ENCODE measurements around the gene ZNF740.
A peak's percentile ranks its signal among the peaks of the same experiment; 100 is the strongest.

ZNF740 gene

DNA sequence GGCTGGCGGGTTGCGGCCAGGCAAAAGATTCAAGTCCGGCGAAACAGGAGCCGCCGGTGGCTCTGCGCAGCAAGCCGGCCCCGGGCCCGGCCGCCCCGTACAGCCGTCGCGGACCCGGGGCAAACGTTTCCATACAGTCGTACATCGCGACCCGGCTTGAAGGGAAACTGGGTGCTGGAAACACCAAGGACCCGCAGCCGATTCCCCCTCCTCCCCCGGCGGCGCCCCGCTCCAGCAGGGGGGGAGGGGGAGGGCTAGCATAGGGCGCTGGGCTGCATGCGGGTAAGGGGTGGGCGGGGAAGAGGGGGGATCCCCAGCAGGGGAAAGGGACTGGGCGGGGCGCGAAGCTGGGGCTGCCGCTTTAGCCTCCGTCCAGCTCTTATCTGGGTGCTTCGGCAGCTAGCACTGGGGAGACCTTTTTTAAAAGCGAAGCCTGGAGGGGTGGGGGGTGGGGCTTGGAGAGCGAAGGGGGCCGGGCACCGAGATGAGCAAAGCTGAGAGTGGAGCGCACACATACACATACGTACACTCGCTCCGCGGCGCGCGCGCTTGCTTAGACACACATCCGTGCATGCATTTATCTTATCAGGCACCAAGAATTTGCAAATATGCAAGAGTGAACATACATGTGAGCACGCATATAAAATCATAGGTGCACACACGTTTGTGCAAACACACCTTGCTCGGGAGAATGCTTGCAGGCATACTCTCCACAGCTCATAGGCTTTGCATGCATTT, 39.6 kb downstream of the ZNF740 start:
- H3K9ac ChIP-seq (ENCODE audit: low read depth, low read length): peak overlapping the region; percentile 52; the same call in 1 of the 2 replicates
- no peaks in the 10 kb centered on the region for H3K9me3 ChIP-seq (ENCODE audit: control insufficient read depth, insufficient read depth, low read length)
- H3K36me3 ChIP-seq (ENCODE audit: insufficient read depth, low read length): no peaks in the 10 kb centered on the region
- peaks cover 49% of the 10 kb centered on the region for H3K4me1 ChIP-seq (ENCODE audit: insufficient read depth, low read length)

DNA sequence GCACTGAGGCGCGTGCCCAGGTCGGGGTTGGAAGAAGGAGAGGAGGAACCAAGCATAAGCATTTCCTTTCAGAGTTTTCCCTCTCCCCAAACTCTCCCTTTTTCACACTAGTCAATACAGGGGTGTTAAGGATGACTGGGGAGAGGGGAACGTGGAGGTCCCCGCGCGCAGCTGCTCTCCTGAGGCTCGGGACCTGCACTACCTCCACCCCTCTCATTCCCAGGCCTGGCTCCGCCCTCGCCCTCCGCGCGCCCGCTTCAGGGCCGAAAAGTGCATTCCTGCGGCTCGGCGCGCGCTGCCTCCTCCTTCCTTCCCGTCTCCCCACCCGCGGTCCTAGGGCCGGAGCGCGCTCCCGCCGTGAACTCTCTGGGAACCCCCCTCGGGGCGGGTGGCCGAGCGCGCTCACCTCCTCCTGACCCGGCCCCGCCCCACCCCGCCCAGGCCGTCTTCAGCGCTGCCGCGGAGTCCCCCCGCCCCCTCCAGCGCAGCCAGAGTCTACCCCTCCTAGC, 40.2 kb downstream of the ZNF740 start:
- no peaks in the 10 kb centered on the region for H3K36me3 ChIP-seq (ENCODE audit: insufficient read depth, low read length)
- H3K9ac ChIP-seq (ENCODE audit: low read depth, low read length): peak overlapping the region; percentile 52
- peaks cover 49% of the 10 kb centered on the region for H3K4me1 ChIP-seq (ENCODE audit: insufficient read depth, low read length)
- H3K9me3 ChIP-seq (ENCODE audit: control insufficient read depth, insufficient read depth, low read length): no peaks in the 10 kb centered on the region

DNA sequence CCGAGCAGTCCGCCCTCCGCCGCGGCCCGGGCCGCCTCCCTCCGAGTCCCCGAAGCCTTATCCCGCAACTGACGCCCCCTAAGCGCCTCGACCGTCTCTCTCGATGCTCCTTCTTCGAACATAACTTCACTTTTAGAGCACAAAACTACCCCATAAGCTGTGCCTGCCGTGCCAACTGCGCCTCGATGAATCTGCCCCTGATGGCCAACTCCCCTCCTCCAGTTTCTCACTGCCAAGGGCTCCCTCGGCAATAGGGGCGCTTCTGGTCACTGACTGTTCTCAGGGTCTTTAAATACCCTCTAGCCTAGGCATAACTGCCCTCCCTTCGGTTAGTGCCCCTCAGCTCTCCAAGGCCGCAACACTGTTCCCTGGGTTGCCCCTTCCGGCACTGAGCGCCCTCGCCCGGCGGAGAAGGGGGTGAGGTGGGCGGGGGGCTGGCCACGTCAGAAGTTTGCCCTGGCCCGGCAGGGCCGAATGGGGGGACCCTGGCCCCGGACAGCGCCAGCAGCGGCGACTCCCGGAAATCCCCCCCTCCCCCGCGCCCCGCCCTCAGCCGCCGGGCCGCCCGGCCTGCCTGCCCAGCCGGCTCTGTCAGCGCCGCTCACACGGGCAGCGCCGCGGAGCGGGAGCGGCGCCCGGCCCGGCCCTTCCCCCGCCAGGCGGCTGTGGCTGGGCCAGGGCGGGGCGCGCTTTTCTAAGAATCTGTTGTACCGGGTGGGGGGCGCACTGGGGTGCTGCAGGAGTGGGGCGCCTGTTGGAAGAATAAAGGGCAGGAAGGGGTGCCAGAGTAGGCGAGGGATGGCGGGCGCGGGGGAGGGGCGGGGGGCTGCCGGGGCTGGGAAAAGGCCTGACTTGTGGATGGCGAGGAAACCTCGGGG, 40.9 kb downstream of the ZNF740 start:
- H3K9me3 ChIP-seq (ENCODE audit: control insufficient read depth, insufficient read depth, low read length): no peaks in the 10 kb centered on the region
- H3K9ac ChIP-seq (ENCODE audit: low read depth, low read length): peak overlapping the region; percentile 52
- H3K36me3 ChIP-seq (ENCODE audit: insufficient read depth, low read length): no peaks in the 10 kb centered on the region
- H3K4me1 ChIP-seq (ENCODE audit: insufficient read depth, low read length): peaks cover 44% of the 10 kb centered on the region

DNA sequence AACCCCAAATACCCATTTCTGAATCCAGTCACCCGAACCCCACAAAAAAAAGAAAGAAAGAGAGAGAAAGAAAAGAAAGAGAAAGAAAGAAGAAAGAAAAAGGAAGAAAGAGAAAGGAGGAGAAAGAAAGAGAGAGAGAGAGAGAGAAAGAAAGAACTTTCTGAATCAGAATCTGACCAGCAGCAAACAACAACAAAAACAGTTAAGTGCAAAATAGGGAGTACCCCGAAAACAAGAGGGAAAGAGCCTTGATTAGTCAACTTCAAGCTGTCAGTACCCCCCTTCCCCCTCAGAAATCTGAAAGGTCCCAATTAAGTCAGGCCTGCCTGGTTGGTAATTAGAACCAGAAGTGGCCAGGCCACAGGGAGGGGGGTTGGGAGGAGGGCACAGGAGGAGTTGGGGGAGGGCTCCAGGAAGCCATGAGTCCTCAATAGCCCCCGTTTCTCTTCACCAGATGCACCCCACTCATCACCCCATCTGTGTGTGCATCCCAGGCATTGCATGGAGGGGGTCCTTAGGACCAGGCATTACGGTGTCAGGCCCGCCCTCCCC, 41.7 kb downstream of the ZNF740 start:
- Histone ChIP-seq H3K9me3 (ENCODE audit: control insufficient read depth, insufficient read depth, low read length) (no peaks in the 10 kb centered on the region), H3K4me1 (ENCODE audit: insufficient read depth, low read length) (peaks cover 42% of the 10 kb centered on the region), H3K36me3 (ENCODE audit: insufficient read depth, low read length) (no peaks in the 10 kb centered on the region), H3K9ac (ENCODE audit: low read depth, low read length) (peak overlapping the region; percentile 33; the same call in 1 of the 2 replicates)

DNA sequence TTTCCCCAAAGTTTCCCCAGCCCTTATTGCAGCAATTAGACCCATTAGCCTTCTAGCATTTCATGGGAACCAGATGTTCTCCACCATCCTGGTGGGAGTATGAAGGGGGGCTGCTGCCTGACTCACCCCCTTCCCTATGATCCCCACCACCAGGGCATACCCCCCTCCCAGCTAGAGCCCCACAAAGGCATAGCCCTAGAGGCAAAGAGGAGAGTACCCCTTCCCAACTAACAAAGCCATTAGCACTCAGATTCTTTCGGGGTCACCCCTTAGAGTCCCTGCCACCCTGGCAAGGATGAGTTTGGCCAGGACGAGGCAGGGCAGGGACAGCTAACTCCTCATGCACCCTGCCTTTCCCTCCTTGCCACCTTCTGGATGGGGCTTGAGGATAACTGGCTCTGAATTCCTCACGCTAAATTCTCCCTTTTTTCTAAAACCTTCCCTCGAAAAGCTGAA, 42.3 kb downstream of the ZNF740 start:
- Histone ChIP-seq H3K9me3 (ENCODE audit: control insufficient read depth, insufficient read depth, low read length) (no peaks in the 10 kb centered on the region), H3K36me3 (ENCODE audit: insufficient read depth, low read length) (no peaks in the 10 kb centered on the region), H3K4me1 (ENCODE audit: insufficient read depth, low read length) (peaks cover 41% of the 10 kb centered on the region), H3K9ac (ENCODE audit: low read depth, low read length) (no peak overlapping the region; the same call in 1 of the 2 replicates)

DNA sequence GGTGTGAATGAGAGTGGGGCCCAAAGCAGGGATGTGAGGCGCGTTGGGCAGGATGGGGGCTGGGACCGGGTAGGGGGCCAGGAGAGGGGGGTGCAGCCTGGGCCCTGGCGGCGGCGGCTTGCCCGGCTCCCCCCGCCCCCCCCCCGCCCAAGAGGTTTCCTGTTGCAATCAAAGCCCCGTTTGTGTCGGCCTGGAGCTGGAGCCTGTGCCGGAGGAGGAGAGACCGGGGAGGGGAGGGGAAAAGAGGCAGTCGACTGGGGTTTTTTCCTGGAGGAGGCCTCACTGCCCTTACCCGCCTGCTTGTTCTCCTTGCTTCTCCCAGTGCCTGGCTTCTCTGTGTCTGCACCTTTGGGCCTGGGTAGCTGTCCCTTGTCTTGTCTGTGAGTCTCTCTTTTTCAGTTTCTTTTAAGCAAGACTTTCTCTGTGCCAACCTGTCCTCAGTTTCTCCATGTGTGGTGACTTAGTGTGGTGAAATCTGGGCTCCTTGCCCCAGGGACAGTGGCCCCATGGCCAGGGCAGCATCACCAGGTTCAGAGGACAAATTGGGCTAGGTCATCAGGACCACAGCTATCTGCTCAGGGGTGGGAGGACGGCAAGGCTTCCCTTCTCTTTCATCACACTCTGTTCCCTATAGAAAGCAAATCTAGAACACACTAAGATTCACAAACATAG, 43.0 kb downstream of the ZNF740 start:
- no peaks in the 10 kb centered on the region for H3K36me3 ChIP-seq (ENCODE audit: insufficient read depth, low read length)
- H3K9me3 ChIP-seq (ENCODE audit: control insufficient read depth, insufficient read depth, low read length): no peaks in the 10 kb centered on the region
- peaks cover 34% of the 10 kb centered on the region for H3K4me1 ChIP-seq (ENCODE audit: insufficient read depth, low read length)
- peak overlapping the region; percentile 29; the same call in 1 of the 2 replicates for H3K9ac ChIP-seq (ENCODE audit: low read depth, low read length)

DNA sequence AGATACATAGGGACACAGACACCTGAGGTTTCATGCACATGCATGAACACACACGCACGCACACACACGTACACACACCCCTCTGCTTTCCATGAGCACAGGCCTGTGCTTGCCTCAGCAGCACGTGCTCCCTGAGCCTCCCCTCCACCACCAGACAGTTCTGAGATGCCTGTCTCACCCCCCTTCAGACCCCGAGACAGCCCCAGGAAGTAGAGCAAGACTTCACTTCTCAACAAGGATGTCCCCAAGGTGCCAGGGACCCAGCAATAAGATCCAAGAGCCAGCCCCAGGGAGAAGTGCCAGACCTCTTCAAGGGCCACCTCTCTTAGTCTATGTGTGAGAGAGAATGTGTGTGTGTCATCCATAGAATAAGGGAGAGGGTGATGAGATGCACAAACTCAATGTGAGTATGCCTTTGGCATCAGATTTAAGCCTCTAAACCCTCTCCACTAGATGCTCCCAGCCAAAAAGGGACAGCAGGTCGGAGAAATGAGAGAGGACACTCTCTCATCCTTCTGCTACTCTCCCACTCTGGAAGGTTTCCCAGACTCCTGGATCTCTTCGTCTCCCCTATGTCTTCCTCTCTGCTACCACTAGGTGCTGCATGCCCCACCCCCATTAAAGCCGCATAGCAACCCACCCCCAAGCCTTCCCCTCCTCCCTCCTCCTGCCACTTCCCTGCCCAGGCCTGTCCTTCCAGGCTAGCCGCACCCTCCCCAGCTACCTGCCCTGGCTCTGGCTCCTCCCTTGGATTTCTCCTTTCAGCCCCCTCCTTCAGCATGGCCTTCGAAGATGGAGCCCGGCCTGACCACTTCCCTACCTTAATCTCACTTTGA, 43.8 kb downstream of the ZNF740 start:
- Histone ChIP-seq H3K4me1 (ENCODE audit: insufficient read depth, low read length) (peaks cover 34% of the 10 kb centered on the region), H3K9me3 (ENCODE audit: control insufficient read depth, insufficient read depth, low read length) (no peaks in the 10 kb centered on the region), H3K36me3 (ENCODE audit: insufficient read depth, low read length) (no peaks in the 10 kb centered on the region), H3K9ac (ENCODE audit: low read depth, low read length) (no peak overlapping the region)

DNA sequence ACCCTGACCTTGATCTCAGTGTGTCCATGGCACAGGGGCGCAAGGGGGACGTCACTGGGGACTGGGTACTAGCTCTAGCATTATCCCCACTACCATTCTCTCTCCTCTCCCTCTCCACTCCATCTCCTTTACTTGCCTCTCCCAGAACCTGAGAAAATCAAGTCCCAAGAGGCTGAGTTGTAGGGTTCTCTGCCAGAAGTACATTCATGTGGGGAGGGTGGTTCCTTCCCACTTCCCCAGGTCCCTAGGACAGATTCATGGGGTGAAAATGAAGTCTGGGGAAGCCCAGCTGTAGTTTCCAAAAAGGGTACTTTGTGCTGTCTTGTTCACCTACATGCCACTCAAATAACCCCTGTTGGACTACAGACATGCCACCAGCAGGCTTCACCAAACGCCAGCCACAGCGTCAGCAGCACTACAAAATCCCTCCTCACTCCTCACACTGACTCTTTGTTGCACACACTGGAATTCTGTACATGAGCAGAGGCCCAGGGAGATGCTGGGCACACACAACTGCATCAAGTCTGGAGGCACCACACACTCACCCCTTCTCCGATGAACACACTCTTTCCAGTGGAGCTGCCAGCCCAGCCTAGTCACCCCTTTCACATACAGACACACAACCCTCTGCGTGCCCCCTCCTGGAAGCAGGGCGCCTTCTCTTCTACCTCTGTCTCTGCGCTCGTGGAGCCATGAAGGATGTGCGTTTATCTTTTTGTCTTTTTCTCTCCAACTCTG, 44.5 kb downstream of the ZNF740 start:
- no peaks in the 10 kb centered on the region for H3K9me3 ChIP-seq (ENCODE audit: control insufficient read depth, insufficient read depth, low read length)
- no peak overlapping the region for H3K9ac ChIP-seq (ENCODE audit: low read depth, low read length)
- H3K4me1 ChIP-seq (ENCODE audit: insufficient read depth, low read length): peaks cover 34% of the 10 kb centered on the region
- H3K36me3 ChIP-seq (ENCODE audit: insufficient read depth, low read length): no peaks in the 10 kb centered on the region

DNA sequence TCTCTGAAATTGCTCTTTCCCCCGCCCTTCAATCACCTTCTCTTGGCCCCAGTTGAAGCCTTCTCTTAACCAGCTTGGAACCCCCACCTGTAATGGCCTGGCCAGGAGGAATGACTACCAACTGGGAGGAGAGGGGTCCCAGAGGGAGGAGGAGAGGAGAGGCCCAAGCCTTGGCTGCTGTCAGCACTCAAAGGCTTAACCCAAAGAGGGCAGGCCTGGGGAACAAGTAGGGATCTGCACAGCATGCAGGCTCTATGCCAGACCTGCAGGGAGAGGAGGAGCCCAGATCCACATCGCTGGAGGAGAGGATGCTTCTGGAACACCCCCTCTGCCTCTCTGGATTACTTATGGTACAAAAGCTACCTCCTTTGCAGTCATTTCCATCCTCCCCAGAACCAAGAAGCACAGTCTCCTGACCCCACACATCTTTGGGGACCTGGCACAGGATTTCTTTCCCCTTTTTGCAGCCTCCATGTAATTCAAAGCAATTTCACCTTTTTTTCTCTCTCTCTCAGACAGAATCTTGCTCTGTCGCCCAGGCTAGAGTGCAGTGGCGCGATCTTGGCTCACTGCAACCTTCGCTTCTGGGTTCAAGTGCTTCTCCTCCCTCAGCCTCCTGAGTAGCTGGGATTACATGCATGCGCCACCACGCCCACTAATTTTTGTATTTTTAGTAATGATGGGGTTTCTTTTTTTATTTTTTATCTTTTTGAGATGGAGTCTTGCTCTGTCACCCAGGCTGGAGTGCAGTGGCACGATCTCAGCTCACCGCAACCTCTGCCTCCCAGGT, 45.3 kb downstream of the ZNF740 start:
- Histone ChIP-seq H3K9ac (ENCODE audit: low read depth, low read length) (no peak overlapping the region), H3K4me1 (ENCODE audit: insufficient read depth, low read length) (peaks cover 34% of the 10 kb centered on the region)

DNA sequence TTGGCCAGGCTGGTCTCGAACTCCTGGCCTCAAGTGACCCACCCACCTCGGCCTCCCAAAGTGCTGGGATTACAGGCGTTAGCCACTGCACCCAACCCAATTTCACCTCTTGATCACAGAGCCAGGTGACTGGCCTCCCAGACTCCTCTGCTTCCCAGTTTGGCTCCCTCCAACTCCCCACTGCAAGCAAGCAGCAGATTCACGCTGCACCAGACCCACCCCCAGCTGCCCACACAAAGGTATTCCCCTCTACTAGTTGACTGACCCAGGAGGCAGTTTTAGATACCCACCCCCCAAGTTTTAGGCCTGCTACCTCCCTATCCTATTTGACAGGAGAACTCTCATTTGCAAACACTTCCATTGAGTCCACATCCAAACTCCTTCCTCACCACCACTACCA, 46.3 kb downstream of the ZNF740 start:
- H3K36me3 ChIP-seq (ENCODE audit: insufficient read depth, low read length): no peaks in the 10 kb centered on the region
- no peak overlapping the region for H3K9ac ChIP-seq (ENCODE audit: low read depth, low read length)
- peaks cover 34% of the 10 kb centered on the region for H3K4me1 ChIP-seq (ENCODE audit: insufficient read depth, low read length)
- H3K9me3 ChIP-seq (ENCODE audit: control insufficient read depth, insufficient read depth, low read length): no peaks in the 10 kb centered on the region

More for the DNA sequence above, 45.3 kb downstream of the ZNF740 start:
- Histone ChIP-seq H3K9me3 (ENCODE audit: control insufficient read depth, insufficient read depth, low read length) (no peaks in the 10 kb centered on the region), H3K36me3 (ENCODE audit: insufficient read depth, low read length) (no peaks in the 10 kb centered on the region)

DNA sequence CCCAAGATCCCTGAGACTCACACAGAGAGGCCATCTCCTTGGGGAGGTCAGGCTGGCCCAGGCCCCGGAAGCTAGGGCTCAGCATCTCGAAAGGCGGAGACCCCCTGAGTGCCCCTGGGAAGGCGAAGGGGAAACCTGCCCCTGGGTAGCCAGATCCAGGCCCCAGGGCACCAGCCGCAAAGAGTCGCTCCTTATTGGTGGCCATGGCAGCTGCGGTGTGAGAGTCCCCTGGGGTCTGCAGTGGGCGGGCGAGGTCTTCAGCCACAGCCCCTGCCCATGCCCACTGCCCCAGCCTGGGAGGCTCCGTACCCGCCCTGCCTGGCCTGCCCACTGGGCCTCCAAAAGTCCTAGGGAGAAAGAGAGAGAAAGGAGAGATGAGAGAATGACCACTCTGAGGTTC, 46.8 kb downstream of the ZNF740 start:
- no peaks in the 10 kb centered on the region for H3K9me3 ChIP-seq (ENCODE audit: control insufficient read depth, insufficient read depth, low read length)
- H3K4me1 ChIP-seq (ENCODE audit: insufficient read depth, low read length): peaks cover 31% of the 10 kb centered on the region
- no peak overlapping the region for H3K9ac ChIP-seq (ENCODE audit: low read depth, low read length)
- H3K36me3 ChIP-seq (ENCODE audit: insufficient read depth, low read length): no peaks in the 10 kb centered on the region

DNA sequence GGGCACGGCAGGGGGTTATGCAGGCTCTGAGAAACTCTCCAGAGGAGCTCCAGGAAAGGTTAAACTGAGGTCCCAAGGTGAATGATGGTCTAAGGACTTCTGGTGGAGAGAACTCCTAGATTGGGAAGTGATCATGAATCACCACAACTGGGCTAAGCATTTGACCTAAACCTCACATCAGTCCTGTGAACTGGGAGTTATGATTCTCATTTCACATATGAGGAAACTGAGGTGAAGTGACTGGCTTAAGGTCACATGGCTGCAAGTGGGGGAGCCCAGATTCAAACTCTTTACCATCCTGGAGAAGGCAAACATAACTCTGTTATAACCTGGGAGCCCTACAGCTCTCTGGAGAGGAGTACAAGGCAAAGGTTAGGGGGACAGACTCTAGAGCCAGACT, 47.3 kb downstream of the ZNF740 start:
- Histone ChIP-seq H3K9me3 (ENCODE audit: control insufficient read depth, insufficient read depth, low read length) (no peaks in the 10 kb centered on the region), H3K36me3 (ENCODE audit: insufficient read depth, low read length) (no peaks in the 10 kb centered on the region), H3K4me1 (ENCODE audit: insufficient read depth, low read length) (peaks cover 26% of the 10 kb centered on the region), H3K9ac (ENCODE audit: low read depth, low read length) (no peak overlapping the region)
